Osteocyte (in vitro differentiated cells): ENCODE results near the gene TNS1. TPM values are rescaled to one million over a fixed set of nuclear protein-coding genes. Genes with fewer than 3 reads are reported as not detected.
A peak's percentile ranks its signal among the peaks of the same experiment; 100 is the strongest.

ENCODE experiments used
- DNase-seq: peaks from one replicate; pipeline ENCODE4 v3.0.0; 2021; ENCODE audit warnings: mixed read lengths; ENCODE audit not compliant: unreplicated experiment; ENCODE audit errors: extremely low spot score
- H3K27ac Mint-ChIP-seq: one replicate; pipeline ENCODE4 v1.8.0; 2021; ENCODE audit warnings: mild to moderate bottlenecking, mixed read lengths; ENCODE audit not compliant: unreplicated experiment
- H3K27me3 Mint-ChIP-seq: one replicate; pipeline ENCODE4 v1.8.0; 2021; ENCODE audit warnings: mixed read lengths; ENCODE audit not compliant: unreplicated experiment
- H3K36me3 Mint-ChIP-seq: one replicate; pipeline ENCODE4 v1.8.0; 2021; ENCODE audit warnings: mixed read lengths; ENCODE audit not compliant: unreplicated experiment
- H3K4me1 Mint-ChIP-seq: one replicate; pipeline ENCODE4 v1.8.0; 2021; ENCODE audit warnings: mixed read lengths; ENCODE audit not compliant: unreplicated experiment
- H3K4me3 Mint-ChIP-seq: one replicate; pipeline ENCODE4 v1.8.0; 2021; ENCODE audit warnings: mild to moderate bottlenecking, moderate library complexity, mixed read lengths; ENCODE audit not compliant: unreplicated experiment
- H3K9me3 Mint-ChIP-seq: one replicate; pipeline ENCODE4 v1.8.0; 2021; ENCODE audit warnings: mixed read lengths; ENCODE audit not compliant: unreplicated experiment
- CTCF ChIP-seq: fragments of 200-600 bp; sonication (generic); IDR thresholded peaks from 2 replicates; pipeline ENCODE4 v1.5.0; 2021; ENCODE audit warnings: antibody characterized with exemption, mild to moderate bottlenecking, moderate library complexity
- total RNA-seq: library from RNA; stranded (reverse); gene quantifications from 2 replicates; pipeline ENCODE4 v1.2.1, GENCODE V29; 2021

TNS1 gene
- total RNA-seq, 1 donor from 2014 or later: 80.8 TPM

GRCh38 chr2:218029366-218030360 is 26.9 kb upstream of the TNS1 start:
- Mint-ChIP-seq H3K9me3 (no peaks in the 10 kb centered on the region), H3K36me3 (no peaks in the 10 kb centered on the region), H3K27ac (no peak overlapping the region), H3K27me3 (peaks cover 2% of the 10 kb centered on the region), H3K4me1 (peaks cover 7% of the 10 kb centered on the region), H3K4me3 (no peak overlapping the region)
- no peak for TF ChIP-seq CTCF
- peak; percentile 68 for DNase-seq

- no peaks in the 10 kb centered on the region for H3K27me3 Mint-ChIP-seq
- H3K4me1 Mint-ChIP-seq: no peaks in the 10 kb centered on the region
- DNase-seq: peak; percentile 70
- no peaks in the 10 kb centered on the region for H3K36me3 Mint-ChIP-seq
- no peak overlapping the region for H3K27ac Mint-ChIP-seq
- TF ChIP-seq CTCF: no peak
- no peaks in the 10 kb centered on the region for H3K9me3 Mint-ChIP-seq
- H3K4me3 Mint-ChIP-seq: no peak overlapping the region
Measured at GRCh38 chr2:218028562-218029348, 26.0 kb upstream of the TNS1 start.

GRCh38 chr2:218028189-218028495 is 25.3 kb upstream of the TNS1 start:
- no peaks in the 10 kb centered on the region for H3K9me3 Mint-ChIP-seq
- H3K4me3 Mint-ChIP-seq: no peak overlapping the region
- no peak for TF ChIP-seq CTCF
- H3K36me3 Mint-ChIP-seq: no peaks in the 10 kb centered on the region
- no peak overlapping the region for H3K27ac Mint-ChIP-seq
- no peaks in the 10 kb centered on the region for H3K4me1 Mint-ChIP-seq
- peak; percentile 59 for DNase-seq
- H3K27me3 Mint-ChIP-seq: no peaks in the 10 kb centered on the region

- H3K27ac Mint-ChIP-seq: no peak overlapping the region
- H3K9me3 Mint-ChIP-seq: no peaks in the 10 kb centered on the region
- no peak overlapping the region for H3K4me3 Mint-ChIP-seq
- no peaks in the 10 kb centered on the region for H3K27me3 Mint-ChIP-seq
- H3K36me3 Mint-ChIP-seq: no peaks in the 10 kb centered on the region
- DNase-seq: peak; percentile 67
- TF ChIP-seq CTCF: no peak
- H3K4me1 Mint-ChIP-seq: no peaks in the 10 kb centered on the region
Measured at GRCh38 chr2:218027426-218028188, 24.8 kb upstream of the TNS1 start.
